Epithelial cell of esophagus (primary cell): Measurements from ENCODE around the gene CCDC6.

Experiments used
- DNase-seq: peaks from one replicate; pipeline ENCODE4 v3.0.0; 2010; ENCODE audit warnings: low read depth
- H3K4me3 ChIP-seq: 2 replicates; pipeline ENCODE4 v1.5.1; 2011; ENCODE audit warnings: mild to moderate bottlenecking, low read length, control low read depth
- TF ChIP-seq, protein P1 (sequence below): IDR thresholded peaks from 2 replicates; pipeline ENCODE4 v1.5.1; 2011; ENCODE audit warnings: low read depth, mild to moderate bottlenecking, low read length, control low read depth, inconsistent platforms; ENCODE audit not compliant: insufficient read depth; ENCODE audit errors: missing control alignments

Gene CCDC6

DNA sequence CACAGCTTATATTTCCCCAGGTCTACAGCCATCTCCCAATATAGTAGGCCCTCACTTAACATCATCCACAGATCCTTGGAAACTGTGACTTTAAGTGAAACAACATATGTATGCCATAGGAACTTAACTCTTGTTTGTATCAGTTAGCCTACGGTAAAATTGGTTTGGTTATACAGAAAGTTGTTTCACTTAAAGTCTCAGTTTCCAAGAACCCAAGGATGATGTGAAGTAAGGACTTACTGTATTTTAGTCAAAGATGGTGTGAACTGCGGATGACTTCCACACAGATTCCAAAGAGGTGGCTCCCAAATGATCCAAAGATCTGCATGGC is 96.7 kb downstream of the CCDC6 start:
- no peak overlapping the region for H3K4me3 ChIP-seq
- TF ChIP-seq, protein P1, sequence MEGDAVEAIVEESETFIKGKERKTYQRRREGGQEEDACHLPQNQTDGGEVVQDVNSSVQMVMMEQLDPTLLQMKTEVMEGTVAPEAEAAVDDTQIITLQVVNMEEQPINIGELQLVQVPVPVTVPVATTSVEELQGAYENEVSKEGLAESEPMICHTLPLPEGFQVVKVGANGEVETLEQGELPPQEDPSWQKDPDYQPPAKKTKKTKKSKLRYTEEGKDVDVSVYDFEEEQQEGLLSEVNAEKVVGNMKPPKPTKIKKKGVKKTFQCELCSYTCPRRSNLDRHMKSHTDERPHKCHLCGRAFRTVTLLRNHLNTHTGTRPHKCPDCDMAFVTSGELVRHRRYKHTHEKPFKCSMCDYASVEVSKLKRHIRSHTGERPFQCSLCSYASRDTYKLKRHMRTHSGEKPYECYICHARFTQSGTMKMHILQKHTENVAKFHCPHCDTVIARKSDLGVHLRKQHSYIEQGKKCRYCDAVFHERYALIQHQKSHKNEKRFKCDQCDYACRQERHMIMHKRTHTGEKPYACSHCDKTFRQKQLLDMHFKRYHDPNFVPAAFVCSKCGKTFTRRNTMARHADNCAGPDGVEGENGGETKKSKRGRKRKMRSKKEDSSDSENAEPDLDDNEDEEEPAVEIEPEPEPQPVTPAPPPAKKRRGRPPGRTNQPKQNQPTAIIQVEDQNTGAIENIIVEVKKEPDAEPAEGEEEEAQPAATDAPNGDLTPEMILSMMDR, result no peak

DNA sequence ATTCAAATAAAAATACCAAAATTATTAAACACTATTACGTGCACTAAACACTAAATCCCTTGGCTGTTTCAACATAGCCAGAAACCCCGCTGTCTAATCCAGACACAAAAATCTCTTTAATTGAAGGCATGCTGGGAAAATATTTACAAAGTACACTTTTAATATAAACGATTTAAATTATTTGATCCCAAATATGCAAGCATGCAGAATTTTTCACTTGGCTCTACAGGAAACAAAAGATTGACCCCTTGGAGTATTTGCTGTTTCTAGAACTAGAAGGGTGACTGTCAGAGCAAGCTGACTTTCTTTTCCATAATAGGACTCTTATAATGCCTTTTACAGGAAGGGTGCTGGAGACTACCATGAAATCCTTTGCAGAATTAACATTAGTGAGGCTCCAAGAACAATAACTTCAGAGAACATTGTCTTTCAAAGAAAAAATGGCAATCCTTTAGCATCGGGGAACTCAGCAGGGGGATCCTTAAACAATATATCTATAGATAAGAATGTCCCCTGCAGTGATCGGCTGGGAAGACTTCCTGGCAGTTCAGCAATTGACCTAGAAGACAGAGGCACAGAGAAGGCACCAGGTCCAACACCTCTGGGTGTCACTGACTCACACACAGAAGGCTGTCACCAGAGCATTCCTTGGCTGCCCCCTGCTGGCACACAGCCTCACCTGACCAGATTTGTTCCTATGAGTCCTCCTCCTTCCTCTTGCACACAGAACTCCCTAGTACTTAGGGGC is 97.3 kb downstream of the CCDC6 start:
- TF ChIP-seq, protein P1, result peak; percentile 89
- no peak overlapping the region for H3K4me3 ChIP-seq
- DNase-seq, result peak; percentile 83

More for the DNA sequence above, 96.7 kb downstream of the CCDC6 start:
- no peak for DNase-seq

DNA sequence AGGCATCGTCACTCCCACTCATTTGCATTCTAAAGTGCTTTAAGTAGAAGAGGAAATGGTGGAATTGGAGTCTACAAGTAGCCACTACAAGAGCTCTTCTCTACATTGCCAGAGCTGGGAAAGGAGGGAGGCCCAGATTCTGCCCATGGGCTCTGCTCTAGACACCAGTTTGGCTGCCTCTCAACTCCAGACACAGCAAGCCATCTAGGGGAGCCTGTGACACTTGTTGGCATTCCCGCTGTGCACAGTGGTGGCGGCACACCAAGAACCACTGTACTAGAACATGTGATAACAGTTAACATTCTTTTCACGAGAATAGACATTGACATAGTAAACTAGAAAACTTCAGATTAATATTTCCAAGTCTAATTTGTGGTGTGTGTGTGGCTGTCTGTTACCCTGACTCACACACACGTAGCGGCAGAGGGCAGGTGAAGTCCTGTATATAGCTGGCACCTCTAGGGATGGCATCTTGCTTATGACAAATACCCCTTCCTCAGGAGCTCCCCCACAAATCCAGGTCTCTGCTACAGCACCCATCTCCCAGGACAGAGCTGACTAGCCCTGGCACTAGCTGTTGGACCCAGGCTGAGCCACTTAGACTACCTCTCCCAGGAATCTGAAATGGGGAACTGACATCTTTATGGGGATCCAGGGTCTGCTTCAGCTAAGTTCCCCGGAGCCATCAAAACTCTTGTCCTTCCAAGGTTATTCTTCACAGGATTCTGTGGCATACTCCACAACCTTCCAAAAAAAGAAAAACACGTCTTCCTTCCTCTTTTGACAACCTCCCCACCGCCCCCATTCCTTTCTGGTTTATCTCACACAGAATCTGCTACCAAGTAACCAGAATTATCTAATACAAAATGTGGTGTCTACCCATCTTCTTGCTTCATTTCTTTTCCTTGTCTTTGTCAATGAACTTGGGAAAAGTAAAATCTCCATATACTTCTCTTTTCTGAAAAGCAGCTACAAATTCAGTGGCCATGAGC is 98.4 kb downstream of the CCDC6 start:
- H3K4me3 ChIP-seq, result no peak overlapping the region
- TF ChIP-seq, protein P1, result no peak
- DNase-seq, result no peak

DNA sequence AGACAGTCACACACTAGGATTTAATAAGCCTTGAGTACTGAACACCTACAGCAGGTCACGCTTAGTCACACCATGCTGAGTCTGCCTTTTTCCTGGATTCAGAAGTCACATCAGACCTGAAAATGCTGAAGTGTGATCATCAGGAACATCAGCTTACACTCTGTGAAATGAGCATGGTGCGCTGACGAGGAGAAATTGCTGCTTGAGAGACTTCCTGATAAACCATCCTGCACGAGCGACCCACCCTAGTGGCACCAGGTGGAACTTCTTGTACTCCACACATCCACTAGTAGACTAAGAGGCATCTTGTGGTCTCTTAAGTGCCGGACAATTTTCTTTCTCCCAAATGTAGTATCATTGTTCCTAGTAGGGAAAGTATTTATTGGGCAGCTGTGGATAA is 101.3 kb downstream of the CCDC6 start:
- H3K4me3 ChIP-seq, result no peak overlapping the region
- peak; percentile 45 for DNase-seq
- TF ChIP-seq, protein P1, result peak; percentile 66

DNA sequence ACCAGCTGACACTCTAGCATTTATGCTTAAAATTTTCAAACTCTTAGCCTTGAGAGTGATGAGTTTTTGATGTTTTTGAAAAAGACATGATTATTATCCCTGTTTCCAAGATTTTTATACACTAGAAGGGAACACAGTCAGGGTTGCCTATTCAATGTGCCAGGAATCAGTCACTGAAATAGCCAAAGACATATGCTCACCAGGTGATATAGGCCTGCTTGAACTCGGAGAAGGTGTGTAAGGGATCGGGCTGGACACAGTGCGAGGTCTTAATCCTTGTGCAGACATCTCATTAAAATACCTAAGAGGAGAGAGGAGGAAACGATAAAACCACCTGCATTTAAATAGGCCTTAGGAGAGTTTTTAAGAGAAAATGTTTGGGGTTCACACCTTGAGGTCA is 102.1 kb downstream of the CCDC6 start:
- no peak overlapping the region for H3K4me3 ChIP-seq
- TF ChIP-seq, protein P1, result no peak
- no peak for DNase-seq

DNA sequence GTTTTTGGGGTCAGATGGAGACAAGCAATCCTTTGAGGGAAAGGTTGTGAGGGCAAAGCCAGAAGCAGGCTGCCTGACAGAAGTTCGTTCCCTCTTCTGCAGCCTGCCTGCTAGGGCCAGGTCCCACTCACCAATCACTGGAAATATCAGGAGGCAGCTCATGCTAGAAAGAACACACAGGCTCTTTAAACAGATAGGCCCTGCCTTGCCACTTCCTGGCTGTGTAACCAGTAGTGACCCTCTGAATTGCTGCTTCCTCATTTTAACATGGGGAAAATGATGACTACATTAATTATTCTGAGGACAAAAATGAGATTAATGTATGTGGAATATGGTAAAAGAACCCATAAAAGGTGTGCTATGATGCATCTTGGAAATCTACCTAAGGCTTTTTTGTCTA is 102.6 kb downstream of the CCDC6 start:
- TF ChIP-seq, protein P1, result no peak
- no peak overlapping the region for H3K4me3 ChIP-seq
- DNase-seq, result no peak

DNA sequence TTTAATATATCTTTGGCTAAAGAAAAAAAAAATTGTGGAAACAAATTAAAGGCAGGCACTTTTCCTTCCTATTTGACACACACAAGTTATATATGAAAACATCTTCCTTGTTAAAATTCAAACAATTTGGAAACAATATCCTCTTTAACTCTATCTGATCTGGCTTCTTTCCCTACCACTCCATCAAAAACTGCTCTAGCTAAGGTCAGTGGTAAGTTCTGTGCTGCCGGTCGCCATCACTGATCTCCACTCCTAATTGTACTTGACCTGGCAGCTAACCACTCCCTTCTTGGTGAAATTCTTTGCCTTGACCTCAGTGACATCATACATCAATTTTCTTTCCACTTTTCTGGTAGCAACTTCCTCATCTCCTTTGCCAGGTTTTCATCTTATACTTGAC is 105.2 kb downstream of the CCDC6 start:
- no peak overlapping the region for H3K4me3 ChIP-seq
- TF ChIP-seq, protein P1, result no peak
- DNase-seq, result no peak
